Spleen (tissue), 7 donors: ENCODE measurements around the gene BLOC1S1.

Experiments used
- CTCF ChIP-seq, 11 experiments: fragments of 200-600 bp in 7 of 11; fragments of 450-650 bp in 4 of 11; sonication (generic) in 4 of 11; IDR thresholded peaks in 8 of 11; conservative IDR thresholded peaks in 3 of 11; 1 replicate in 7 of 11; 2 replicates in 4 of 11; pipeline versions ENCODE4 v1.4.0 to v1.8.0; 2016 to 2021; ENCODE audit warnings: antibody characterized with exemption in 11 of 11, inconsistent platforms in 4 of 11, mild to moderate bottlenecking in 1 of 11
- POLR2A ChIP-seq, 3 donors: fragments of 450-650 bp; IDR thresholded peaks; one replicate each; pipeline ENCODE4 v1.5.1; 2017; ENCODE audit warnings: antibody characterized with exemption in 3 of 3, mild to moderate bottlenecking in 1 of 3
- POLR2AphosphoS5 ChIP-seq, 3 donors: sonication (generic); formaldehyde crosslinking; IDR thresholded peaks; one replicate each; pipeline ENCODE4 v1.5.1; 2017; ENCODE audit warnings: antibody characterized with exemption in 3 of 3
- donor health status: DM: no; HTN: no; CAD: no; lungs with moderate emphysema.
- donor health status: DM: no; HTN: no; CAD: no.
- donor health status: DM: no; HTN: no; CAD: no.

GRCh38 chr12:55688716-55689655 lies 26.9 kb upstream of the BLOC1S1 start:
- TF ChIP-seq POLR2A (IDR thresholded peaks at IDR 0.05) (no peak), POLR2AphosphoS5 (IDR thresholded peaks at IDR 0.05) (no peak), CTCF (IDR thresholded peaks at IDR 0.05 in 8 of 11, conservative IDR thresholded peaks at IDR 0.05 in 3 of 11) (no peak)
